Lower leg skin (tissue), 4 donors: ENCODE results near the gene FAU. TPM values are rescaled to one million over a fixed set of nuclear protein-coding genes. Genes with fewer than 3 reads are reported as not detected.
A peak's percentile ranks its signal among the peaks of the same experiment; 100 is the strongest.
"Not testable (repeated sequence)": the region's sequence is repeated elsewhere in the genome, so short reads cannot be mapped to it uniquely, and the experiment has no call there.

Source experiments
- DNase-seq, 2 donors: peaks; one replicate each; pipeline ENCODE4 v3.0.0-alpha.2; 2019; ENCODE audit warnings: low spot score in 2 of 2
- H3K4me3 ChIP-seq: fragments of 200-600 bp; sonication (generic); 2 replicates; pipeline ENCODE4 v1.5.1; 2017; ENCODE audit warnings: mild to moderate bottlenecking, low read depth; ENCODE audit not compliant: poor library complexity, severe bottlenecking
- CTCF ChIP-seq, 3 donors: fragments of 450-650 bp; IDR thresholded peaks; one replicate each; pipeline ENCODE4 v1.5.1; 2016; ENCODE audit warnings: antibody characterized with exemption in 3 of 3, mild to moderate bottlenecking in 3 of 3, moderate library complexity in 2 of 3
- POLR2A ChIP-seq, 2 donors: fragments of 450-650 bp; IDR thresholded peaks; one replicate each; pipeline ENCODE4 v1.6.1; 2016 to 2017; ENCODE audit warnings: antibody characterized with exemption in 2 of 2, mild to moderate bottlenecking in 1 of 2, moderate library complexity in 1 of 2
- WGBS, 2 donors: methylation state at CpG; one replicate each; pipeline ENCODE4 v1.1.5; 2018; 5-methylcytosine and 5-hydroxymethylcytosine counted together
- intact Hi-C: fragments of 100-400 bp; cut with DNase I; formaldehyde crosslinking; loops from one replicate; pipeline ENCODE4 v1.15.0; 2023; ENCODE audit warnings: low total_unique reads
- total RNA-seq, 4 donors: library from RNA; depleted of rRNA; stranded (reverse); fragments of >200 nt; gene quantifications; one replicate each; pipeline ENCODE4 v1.1.0, GENCODE V29; 2016

The FAU gene
- total RNA-seq, 4 donors from 2014 or later = 574 to 1,562 (median 887) TPM

DNA sequence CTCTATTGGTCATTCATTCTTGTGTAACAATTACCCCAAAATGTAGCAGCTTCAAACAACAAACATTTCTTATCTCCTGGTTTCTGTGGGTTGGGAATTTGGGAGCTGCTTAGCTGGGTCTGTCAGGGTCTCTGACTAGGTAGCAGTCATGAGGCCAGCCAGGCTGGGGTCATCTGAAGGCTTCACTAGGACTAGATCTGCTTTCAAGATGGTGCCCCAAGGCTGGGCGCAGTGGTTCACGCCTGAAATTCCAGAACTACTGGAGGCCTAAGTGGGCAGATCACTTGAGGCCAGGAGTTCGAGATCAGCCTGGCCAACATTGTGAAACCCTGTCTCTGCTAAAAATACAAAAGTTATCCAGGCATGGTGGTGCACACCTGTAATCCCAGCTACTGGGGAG lies 35.0 kb upstream of the FAU start:
- no peak overlapping the region for H3K4me3 ChIP-seq
- intact Hi-C loops = no loop called here
- TF ChIP-seq CTCF (IDR thresholded peaks at IDR 0.05) (no peak), POLR2A (IDR thresholded peaks at IDR 0.05) (no peak)
- 81 to 92% methylated on average over 3 of the region's 3 CpGs for WGBS, 2 donors
- DNase-seq = no peak

GRCh38 chr11:65156256-65156655 lies 34.3 kb upstream of the FAU start:
- 98% methylated on average over 3 of the region's 3 CpGs for WGBS, 2 donors
- intact Hi-C loops = no loop called here
- no peak overlapping the region for H3K4me3 ChIP-seq
- no peak for TF ChIP-seq POLR2A (IDR thresholded peaks at IDR 0.05)
- DNase-seq = no peak

GRCh38 chr11:65152122-65152521 lies 30.2 kb upstream of the FAU start:
- H3K4me3 ChIP-seq = no peak overlapping the region
- DNase-seq = no peak
- intact Hi-C loops = no loop called here
- TF ChIP-seq POLR2A (IDR thresholded peaks at IDR 0.05) (no peak), CTCF (IDR thresholded peaks at IDR 0.05) (no peak)
- WGBS, 2 donors = 64 to 68% methylated on average over 2 of the region's 2 CpGs

DNA sequence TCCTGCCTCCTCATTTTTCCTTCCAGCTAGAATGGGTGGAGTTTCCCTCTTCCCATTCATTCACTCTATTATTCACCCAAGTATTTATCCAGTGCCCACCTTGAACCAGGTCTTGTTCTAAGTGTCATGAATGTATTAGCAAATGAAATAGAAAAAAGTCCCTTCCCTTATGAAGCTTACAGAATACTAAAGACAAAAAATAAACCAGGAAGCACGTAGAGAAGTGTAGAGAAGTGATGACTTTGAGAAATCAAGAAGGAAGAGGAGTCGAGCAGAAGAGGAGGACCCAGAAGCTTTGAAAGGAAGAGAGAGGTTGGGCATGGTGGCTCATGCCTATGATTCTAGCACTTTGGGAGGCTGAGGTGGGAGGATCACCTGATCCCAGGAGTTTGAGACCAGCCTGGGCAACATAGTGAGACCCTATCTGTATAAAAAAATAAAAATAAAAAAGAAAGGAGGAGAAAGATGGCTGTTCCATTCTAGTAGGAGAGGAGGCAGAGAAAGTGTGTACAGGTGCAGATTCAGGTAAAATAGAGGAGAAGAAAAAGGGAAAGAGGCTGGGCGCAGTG lies 29.5 kb upstream of the FAU start:
- DNase-seq = no peak
- TF ChIP-seq CTCF (IDR thresholded peaks at IDR 0.05) (no peak), POLR2A (IDR thresholded peaks at IDR 0.05) (no peak)
- WGBS, 2 donors = 70 to 72% methylated on average over 3 of the region's 3 CpGs
- H3K4me3 ChIP-seq = no peak overlapping the region
- intact Hi-C loops = no loop called here

- intact Hi-C loops = no loop called here
- peak; percentile 81 to 96 for DNase-seq
- 23 to 24% methylated on average over 12 of the region's 12 CpGs for WGBS, 2 donors
- no peak overlapping the region for H3K4me3 ChIP-seq
- no peak for TF ChIP-seq POLR2A (IDR thresholded peaks at IDR 0.05)
- TF ChIP-seq CTCF (IDR thresholded peaks at IDR 0.05) = no peak
Observed at GRCh38 chr11:65150509-65151299, 28.8 kb upstream of the FAU start.

GRCh38 chr11:65150131-65150508 lies 28.2 kb upstream of the FAU start:
- DNase-seq, intact Hi-C loops, H3K4me3 ChIP-seq: not testable (repeated sequence)
- 75% methylated on average over 10 of the region's 10 CpGs for WGBS, 2 donors

GRCh38 chr11:65148657-65149056 lies 26.7 kb upstream of the FAU start:
- intact Hi-C loops = no loop called here
- H3K4me3 ChIP-seq = no peak overlapping the region
- 63 to 71% methylated on average over 5 of the region's 5 CpGs for WGBS, 2 donors
- no peak for DNase-seq
- no peak for TF ChIP-seq CTCF (IDR thresholded peaks at IDR 0.05)
- TF ChIP-seq POLR2A (IDR thresholded peaks at IDR 0.05) = no peak
